CD4-positive, CD25-positive, alpha-beta regulatory T cell (primary cell): ENCODE results near the gene CCDC194. TPM values are rescaled to one million over a fixed set of nuclear protein-coding genes. Genes with fewer than 3 reads are reported as not detected.
A peak's percentile ranks its signal among the peaks of the same experiment; 100 is the strongest.
"Not testable (repeated sequence)": the region's sequence is repeated elsewhere in the genome, so short reads cannot be mapped to it uniquely, and the experiment has no call there.

ENCODE experiments used
- ATAC-seq, 2 donors: fragments of 150-1000 bp; cut with Tn5 transposase; one replicate each; pipeline ENCODE4 v1.10.0; 2021; ENCODE audit warnings: low read depth in 2 of 2, moderate number of reproducible peaks in 2 of 2, moderate library complexity in 1 of 2
- DNase-seq, 3 donors: peaks; one replicate each; pipeline versions ENCODE4 v3.0.0 to v3.0.0-alpha.2; 2012 to 2022; ENCODE audit warnings: mixed read lengths in 1 of 3
- H3K27ac ChIP-seq: one replicate; pipeline ENCODE4 v1.7.0; 2013; ENCODE audit warnings: mild to moderate bottlenecking, low read length; ENCODE audit not compliant: insufficient read depth, poor library complexity, severe bottlenecking
- H3K27me3 ChIP-seq: one replicate; pipeline ENCODE4 v1.7.0; 2013; ENCODE audit warnings: low read length; ENCODE audit not compliant: control insufficient read depth, insufficient read depth
- H3K36me3 ChIP-seq: one replicate; pipeline ENCODE4 v1.7.0; 2013; ENCODE audit warnings: mild to moderate bottlenecking, low read length, moderate library complexity; ENCODE audit not compliant: control insufficient read depth, insufficient read depth
- H3K4me1 ChIP-seq: 2 replicates; pipeline ENCODE4 v1.7.0; 2013; ENCODE audit warnings: mild to moderate bottlenecking, low read length; ENCODE audit not compliant: insufficient read depth, control insufficient read depth, poor library complexity, severe bottlenecking
- H3K4me3 ChIP-seq: one replicate; pipeline ENCODE4 v1.7.0; 2013; ENCODE audit warnings: low read depth, mild to moderate bottlenecking, low read length, moderate library complexity
- H3K9me3 ChIP-seq, 2 experiments: 1 replicate in 1 of 2; 2 replicates in 1 of 2; pipeline ENCODE4 v1.7.0; 2013; ENCODE audit warnings: low read length in 2 of 2, mild to moderate bottlenecking in 1 of 2, moderate library complexity in 1 of 2; ENCODE audit not compliant: control insufficient read depth in 2 of 2
- H3K27ac Mint-ChIP-seq, 3 donors: one replicate each; pipeline ENCODE4 v1.8.0; 2020 to 2022; ENCODE audit warnings: mild to moderate bottlenecking in 3 of 3, mixed read lengths in 3 of 3, moderate library complexity in 2 of 3
- H3K27me3 Mint-ChIP-seq: one replicate; pipeline ENCODE4 v1.8.0; 2022; ENCODE audit warnings: mild to moderate bottlenecking, mixed read lengths
- H3K36me3 Mint-ChIP-seq: one replicate; pipeline ENCODE4 v1.8.0; 2020; ENCODE audit warnings: mixed read lengths
- H3K4me1 Mint-ChIP-seq, 4 donors: one replicate each; pipeline ENCODE4 v1.8.0; 2020 to 2022; ENCODE audit warnings: mixed read lengths in 4 of 4, mild to moderate bottlenecking in 1 of 4
- H3K4me3 Mint-ChIP-seq, 4 donors: one replicate each; pipeline ENCODE4 v1.8.0; 2020 to 2022; ENCODE audit warnings: mild to moderate bottlenecking in 4 of 4, mixed read lengths in 4 of 4, moderate library complexity in 3 of 4
- H3K9me3 Mint-ChIP-seq, 7 donors: one replicate each; pipeline ENCODE4 v1.8.0; 2020 to 2022; ENCODE audit warnings: mixed read lengths in 7 of 7, mild to moderate bottlenecking in 3 of 7, moderate library complexity in 2 of 7
- polyA plus RNA-seq, 4 donors: library from polyadenylated mRNA; unstranded; fragments of 300-500 nt; fragmentation: Illumina TruSeq; gene quantifications; one replicate each; pipeline ENCODE4 v1.2.3, GENCODE V29; 2021
- total RNA-seq: library from RNA; stranded (reverse); gene quantifications from one replicate; pipeline ENCODE4 v1.2.3, GENCODE V29; 2022

Gene CCDC194
- total and polyA plus RNA-seq, 5 donors from 2014 or later: 1.3 TPM; not detected in 4

DNA sequence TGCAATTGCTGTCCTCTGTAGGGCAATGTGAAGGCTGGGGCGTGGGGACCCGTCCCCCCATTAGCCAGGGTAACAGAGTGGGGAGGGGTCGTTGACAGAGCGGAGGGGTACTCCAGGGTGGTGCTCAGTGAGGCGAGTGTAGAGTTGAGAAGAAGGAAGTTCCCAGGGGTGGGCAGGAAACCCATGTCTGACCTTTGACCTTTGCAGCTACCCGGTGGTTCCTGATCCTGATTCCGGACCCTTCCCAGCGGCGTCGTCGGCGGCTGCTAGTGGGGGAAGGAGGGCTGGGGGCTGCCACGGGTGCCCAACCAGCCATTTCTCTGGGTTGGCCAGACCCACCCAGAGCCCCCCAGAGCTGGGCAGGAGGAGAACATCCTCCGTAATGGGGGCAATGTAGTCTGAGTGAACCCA, 14.8 kb downstream of the CCDC194 start:
- H3K9me3 Mint-ChIP-seq: peaks cover 0 to 2% (median 0%) of the 10 kb centered on the region in 7 donors
- no peaks in the 10 kb centered on the region for H3K27me3 ChIP-seq
- H3K27ac Mint-ChIP-seq: no peak overlapping the region
- ATAC-seq (no peak), DNase-seq (no peak)
- no peak overlapping the region for H3K4me3 Mint-ChIP-seq
- H3K4me3 ChIP-seq: no peak overlapping the region
- H3K9me3 ChIP-seq: no peaks in the 10 kb centered on the region
- H3K27me3 Mint-ChIP-seq: peaks cover 38% of the 10 kb centered on the region
- H3K27ac ChIP-seq: no peak overlapping the region
- peaks cover 4% of the 10 kb centered on the region for H3K36me3 Mint-ChIP-seq
- H3K4me1 Mint-ChIP-seq: peaks cover 4 to 11% (median 8%) of the 10 kb centered on the region in 4 donors
- H3K4me1 ChIP-seq: peaks cover 5% of the 10 kb centered on the region
- H3K36me3 ChIP-seq: no peaks in the 10 kb centered on the region

DNA sequence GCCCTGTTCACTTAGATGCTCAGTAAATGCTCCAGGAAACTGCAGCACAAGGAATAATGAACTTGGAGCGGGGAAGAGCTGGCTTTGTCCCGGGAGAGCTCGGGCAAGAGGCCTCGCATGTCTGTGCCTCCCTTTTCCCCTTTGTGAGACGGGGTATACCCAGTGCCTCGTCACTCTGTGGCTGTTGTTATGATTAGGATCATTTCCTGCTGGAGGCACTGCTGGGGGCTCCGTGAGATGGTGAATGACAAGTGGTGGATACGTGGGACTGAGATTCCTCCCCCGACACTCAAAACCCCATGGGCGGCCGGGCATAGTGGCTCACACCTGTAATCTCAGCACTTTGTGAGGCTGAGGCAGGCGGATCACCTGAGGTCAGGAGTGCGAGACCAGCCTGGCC, 15.7 kb downstream of the CCDC194 start:
- no peaks in the 10 kb centered on the region for H3K9me3 ChIP-seq
- no peaks in the 10 kb centered on the region for H3K36me3 ChIP-seq
- Mint-ChIP-seq H3K4me1 (peaks cover 4 to 11% (median 8%) of the 10 kb centered on the region in 4 donors), H3K9me3 (peaks cover 0 to 2% (median 0%) of the 10 kb centered on the region in 7 donors), H3K27me3 (peaks cover 43% of the 10 kb centered on the region), H3K36me3 (peaks cover 4% of the 10 kb centered on the region), H3K27ac (no peak overlapping the region), H3K4me3 (no peak overlapping the region)
- ATAC-seq (no peak), DNase-seq (no peak)
- H3K4me3 ChIP-seq: no peak overlapping the region
- H3K4me1 ChIP-seq: peaks cover 5% of the 10 kb centered on the region
- no peak overlapping the region for H3K27ac ChIP-seq
- no peaks in the 10 kb centered on the region for H3K27me3 ChIP-seq

DNA sequence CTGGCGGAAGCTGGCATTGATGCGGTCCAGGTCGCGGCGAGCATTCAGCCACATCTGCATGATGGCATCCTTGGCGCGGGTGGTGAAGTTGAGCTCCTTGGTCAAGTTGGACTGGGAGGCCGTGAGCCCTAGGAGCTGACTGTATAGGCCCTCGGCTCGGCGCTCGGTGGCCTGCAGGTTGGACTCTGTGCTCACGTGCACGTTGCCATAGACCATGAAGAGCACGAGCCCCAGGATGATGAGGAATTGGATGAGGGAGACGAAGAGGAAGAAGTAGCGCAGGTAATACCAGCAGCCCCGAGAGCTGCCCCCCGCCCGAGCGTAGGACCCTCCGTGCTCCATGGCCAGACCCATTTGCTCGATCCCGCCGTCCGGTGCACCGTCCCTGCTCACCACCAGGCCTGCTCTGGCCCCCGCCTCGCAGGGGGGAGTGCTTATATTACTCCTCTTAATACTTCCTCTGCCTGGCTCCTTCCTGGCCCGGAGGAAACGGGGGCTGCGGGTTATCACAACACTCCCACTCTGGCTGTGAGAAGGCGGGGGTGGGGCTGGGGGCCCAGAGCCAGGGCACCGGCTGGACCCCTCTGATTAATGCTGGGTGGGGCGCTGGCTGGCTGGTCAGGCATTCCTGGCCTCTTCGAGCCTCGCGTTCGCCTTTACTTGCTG, 16.9 kb downstream of the CCDC194 start, which contains the start of gene PLVAP:
Gene PLVAP, minus strand, starts transcription at position 408 of the 666 bp plus-strand sequence. Its CDS starts 54 bp downstream, at position 354.
- Mint-ChIP-seq H3K4me3 (no peak within 1 kb of the TSS), H3K4me1 (peaks cover 0 to 6% (median 4%) of the 10 kb centered on the region in 4 donors), H3K9me3 (peaks cover 0 to 2% (median 0%) of the 10 kb centered on the region in 7 donors), H3K36me3 (peaks cover 4% of the 10 kb centered on the region), H3K27me3 (peaks cover 46% of the 10 kb centered on the region), H3K27ac (no peak within 1 kb of the TSS)
- ATAC-seq (no peak), DNase-seq (no peak)
- H3K36me3 ChIP-seq: no peaks in the 10 kb centered on the region
- H3K27ac ChIP-seq: no peak within 1 kb of the TSS
- H3K9me3 ChIP-seq: no peaks in the 10 kb centered on the region
- H3K4me1 ChIP-seq: no peaks in the 10 kb centered on the region
- no peak within 1 kb of the TSS for H3K4me3 ChIP-seq
- no peaks in the 10 kb centered on the region for H3K27me3 ChIP-seq

DNA sequence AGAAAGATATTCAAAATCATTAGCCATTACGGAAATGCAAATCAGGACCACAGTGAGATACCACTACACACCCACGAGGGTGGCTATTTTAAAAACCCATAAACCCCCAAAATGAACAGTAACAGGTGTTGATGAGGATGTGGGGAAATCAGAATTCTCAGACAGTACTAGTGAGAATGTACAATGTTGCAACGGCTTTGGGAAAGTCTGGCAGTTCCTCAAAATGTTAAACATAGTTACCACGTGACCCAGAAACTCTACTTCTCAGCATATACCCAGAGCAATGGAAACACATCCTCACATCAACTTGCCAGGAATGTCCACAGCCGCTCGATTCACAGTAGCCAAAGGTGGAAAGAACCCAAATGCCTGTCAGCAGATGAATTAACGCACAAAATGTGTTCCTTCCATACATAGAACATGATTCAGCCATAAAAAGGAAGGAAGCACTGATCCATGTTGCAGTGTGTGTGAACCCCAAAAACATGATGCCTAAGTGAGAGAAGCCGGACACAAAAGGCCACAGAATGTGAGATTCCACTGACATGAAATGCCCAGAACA, 23.9 kb downstream of the CCDC194 start:
- Mint-ChIP-seq H3K9me3 (no peaks in the 10 kb centered on the region), H3K27me3 (peaks cover 18% of the 10 kb centered on the region), H3K4me3 (no peak overlapping the region), H3K27ac (no peak overlapping the region), H3K4me1 (peaks cover 0 to 4% (median 0%) of the 10 kb centered on the region in 4 donors), H3K36me3 (no peaks in the 10 kb centered on the region)
- Histone ChIP-seq H3K9me3 (no peaks in the 10 kb centered on the region), H3K36me3 (no peaks in the 10 kb centered on the region), H3K4me3 (no peak overlapping the region), H3K4me1 (no peaks in the 10 kb centered on the region), H3K27ac (no peak overlapping the region), H3K27me3 (no peaks in the 10 kb centered on the region)
- DNase-seq (no peak), ATAC-seq (peak in 1 of 2 donors; percentile 22)

DNA sequence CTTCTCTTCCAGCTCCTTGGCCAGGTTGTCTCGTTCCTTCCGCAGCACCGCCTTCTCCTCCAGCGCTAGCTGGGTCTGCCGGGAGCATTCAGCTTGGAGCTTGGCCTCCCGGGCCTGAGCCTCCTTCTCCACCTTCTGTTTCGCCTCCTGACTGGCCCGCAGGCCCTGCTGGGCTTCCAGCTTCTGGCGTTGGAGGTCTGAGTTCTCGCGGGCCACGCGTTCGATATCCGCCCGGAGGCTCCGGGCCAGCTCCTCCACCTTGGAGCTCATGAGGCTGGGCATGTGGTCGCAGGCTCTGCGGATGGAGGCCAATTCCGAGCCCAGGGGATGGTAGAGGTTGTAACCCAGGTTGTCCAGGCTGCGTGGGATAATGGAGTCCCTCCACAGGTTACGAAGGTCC, 28.6 kb downstream of the CCDC194 start:
- no peak overlapping the region for H3K27ac Mint-ChIP-seq
- H3K4me1 Mint-ChIP-seq: peaks cover 0 to 6% (median 0%) of the 10 kb centered on the region in 4 donors

GRCh38 chr19:17363852-17364605, 30.0 kb downstream of the CCDC194 start:
- H3K36me3 ChIP-seq, DNase-seq, H3K9me3 ChIP-seq, H3K9me3 Mint-ChIP-seq, H3K4me1 ChIP-seq, H3K4me3 Mint-ChIP-seq, H3K4me1 Mint-ChIP-seq, H3K36me3 Mint-ChIP-seq, H3K27ac ChIP-seq, H3K4me3 ChIP-seq, ATAC-seq, H3K27me3 ChIP-seq: not testable (repeated sequence)
- peaks cover 21% of the 10 kb centered on the region for H3K27me3 Mint-ChIP-seq
- H3K27ac Mint-ChIP-seq: peak overlapping the region in 1 of 3 donors; percentile 37

More for the DNA sequence above, 28.6 kb downstream of the CCDC194 start:
- Mint-ChIP-seq H3K27me3 (peaks cover 24% of the 10 kb centered on the region), H3K4me3 (no peak overlapping the region), H3K9me3 (no peaks in the 10 kb centered on the region), H3K36me3 (no peaks in the 10 kb centered on the region)
- DNase-seq (no peak), ATAC-seq (no peak)
- Histone ChIP-seq H3K36me3 (no peaks in the 10 kb centered on the region), H3K9me3 (no peaks in the 10 kb centered on the region), H3K4me1 (no peaks in the 10 kb centered on the region), H3K27me3 (no peaks in the 10 kb centered on the region), H3K4me3 (no peak overlapping the region), H3K27ac (no peak overlapping the region)

GRCh38 chr19:17359905-17360800, 33.8 kb downstream of the CCDC194 start:
- Mint-ChIP-seq H3K4me3 (no peak overlapping the region), H3K36me3 (no peaks in the 10 kb centered on the region), H3K27ac (peak overlapping the region in 1 of 3 donors; percentile 29), H3K9me3 (peaks cover 0 to 1% (median 0%) of the 10 kb centered on the region in 7 donors), H3K27me3 (peaks cover 16% of the 10 kb centered on the region), H3K4me1 (peaks cover 0 to 2% (median 0%) of the 10 kb centered on the region in 4 donors)
- Histone ChIP-seq H3K4me1 (no peaks in the 10 kb centered on the region), H3K27me3 (no peaks in the 10 kb centered on the region), H3K27ac (no peak overlapping the region), H3K4me3 (no peak overlapping the region), H3K36me3 (no peaks in the 10 kb centered on the region), H3K9me3 (no peaks in the 10 kb centered on the region)
- DNase-seq (no peak), ATAC-seq (no peak)
